HCT116 (cell line): ENCODE results near the gene CLEC11A. TPM values are rescaled to one million over a fixed set of nuclear protein-coding genes. Genes with fewer than 3 reads are reported as not detected.

Experiments used
- ATAC-seq: fragments of 200-7000 bp; cut with Tn5 transposase; 2 replicates; pipeline ENCODE4 v1.9.1; 2020; ENCODE audit warnings: mild to moderate bottlenecking, moderate library complexity
- BruUV-seq: library from RNA; stranded (reverse); fragments of 400-500 nt; replicated peaks from 2 replicates; lab custom pipeline; 2021; lab: Mats Ljungman, UMichigan
- CTCF ChIA-PET: fragments of 300-600 bp; sonication (Branson Sonifier 250); formaldehyde crosslinking; loops from one replicate; lab custom pipeline; 2021; ENCODE audit warnings: antibody characterized with exemption; lab: Charles Lee
- POLR2A ChIA-PET: fragments of 300-600, 350-600 bp; sonication (Branson Sonifier 250); formaldehyde crosslinking; loops from one replicate; lab custom pipeline; 2021; ENCODE audit warnings: antibody characterized with exemption; lab: Charles Lee
- RAD21 ChIA-PET, 2 experiments: fragments of 300-600 bp; sonication (Branson Sonifier 250); formaldehyde crosslinking; loops; one replicate each; lab custom pipeline; 2023; ENCODE audit warnings: low total read pairs in 2 of 2; ENCODE audit not compliant: uncharacterized antibody in 2 of 2, unreplicated experiment in 2 of 2, low non-redundant PET in 1 of 2; lab: Charles Lee
- DNase-seq: peaks from one replicate; pipeline ENCODE4 v3.0.0-alpha.2; 2010; ENCODE audit warnings: low read depth, low spot score
- H2AFZ ChIP-seq: fragments of 200-600 bp; shearing (Covaris generic), sonication (generic); 2 replicates; pipeline ENCODE4 v1.6.1; 2017; ENCODE audit warnings: low read depth, mixed run types, mixed read lengths, antibody characterized with exemption, low read length; ENCODE audit not compliant: poor library complexity, severe bottlenecking
- H3K27ac ChIP-seq: 2 replicates; pipeline ENCODE4 v1.5.1; 2012; ENCODE audit warnings: low read depth, low read length
- H3K27me3 ChIP-seq: fragments of 200-600 bp; sonication (generic); 2 replicates; pipeline ENCODE4 v1.6.1; 2016; ENCODE audit warnings: mixed run types, low read length, mixed read lengths; ENCODE audit not compliant: insufficient read depth
- H3K36me3 ChIP-seq, 2 experiments: fragments of 200-500 bp in 1 of 2; fragments of 200-600 bp in 1 of 2; sonication (Bioruptor generic) in 1 of 2; sonication (generic) in 1 of 2; 2 replicates each; pipeline versions ENCODE4 v1.5.1 to v1.6.1; 2014 to 2016; ENCODE audit warnings: low read length in 2 of 2, inconsistent platforms in 1 of 2, mixed read lengths in 1 of 2, mixed run types in 1 of 2; ENCODE audit not compliant: insufficient read depth in 2 of 2, control insufficient read depth in 1 of 2
- H3K4me1 ChIP-seq, 2 experiments: fragments of 200-600 bp in 1 of 2; sonication (generic) in 1 of 2; 2 replicates each; pipeline versions ENCODE4 v1.5.1 to v1.6.1; 2012 to 2017; ENCODE audit warnings: low read length in 2 of 2, inconsistent platforms in 1 of 2, mild to moderate bottlenecking in 1 of 2, mixed read lengths in 1 of 2, mixed run types in 1 of 2, moderate library complexity in 1 of 2; ENCODE audit not compliant: insufficient read depth in 2 of 2, control insufficient read depth in 1 of 2
- H3K4me2 ChIP-seq: fragments of 200-600 bp; sonication (generic); 2 replicates; pipeline ENCODE4 v1.6.1; 2017; ENCODE audit warnings: mixed run types, low read length, mixed read lengths
- H3K4me3 ChIP-seq, 2 experiments: fragments of 200-600 bp in 1 of 2; sonication (generic) in 1 of 2; replicated peaks in 1 of 2; 2 replicates each; pipeline ENCODE4 v1.5.1; 2011 to 2016; ENCODE audit warnings: low read length in 2 of 2, control low read depth in 1 of 2, low read depth in 1 of 2, mild to moderate bottlenecking in 1 of 2, mixed read lengths in 1 of 2, mixed run types in 1 of 2
- H3K79me2 ChIP-seq: fragments of 200-600 bp; sonication (generic); 2 replicates; pipeline ENCODE4 v1.6.1; 2017; ENCODE audit warnings: mild to moderate bottlenecking, mixed run types, low read length, moderate library complexity, mixed read lengths; ENCODE audit not compliant: insufficient read depth
- H3K9ac ChIP-seq: fragments of 200-600 bp; sonication (generic); 2 replicates; pipeline ENCODE4 v1.6.1; 2016; ENCODE audit warnings: low read length, mixed read lengths
- H3K9me2 ChIP-seq: fragments of 200-600 bp; sonication (generic), shearing (Covaris generic); 2 replicates; pipeline ENCODE4 v1.6.1; 2017; ENCODE audit warnings: mixed run types, mild to moderate bottlenecking, moderate library complexity; ENCODE audit not compliant: insufficient read depth
- H3K9me3 ChIP-seq, 2 experiments: fragments of 200-500 bp in 1 of 2; fragments of 200-600 bp in 1 of 2; sonication (Bioruptor generic) in 1 of 2; sonication (generic) in 1 of 2; 2 replicates each; pipeline ENCODE4 v1.6.1; 2014 to 2017; ENCODE audit warnings: low read length in 2 of 2, mixed read lengths in 2 of 2, inconsistent platforms in 1 of 2, low read depth in 1 of 2, mild to moderate bottlenecking in 1 of 2, mixed run types in 1 of 2, moderate library complexity in 1 of 2; ENCODE audit not compliant: control insufficient read depth in 1 of 2, insufficient read depth in 1 of 2
- H4K20me1 ChIP-seq: fragments of 200-600 bp; sonication (generic), shearing (Covaris generic); 2 replicates; pipeline ENCODE4 v1.6.1; 2017; ENCODE audit warnings: mixed run types, mild to moderate bottlenecking, moderate library complexity; ENCODE audit not compliant: insufficient read depth
- CEBPB ChIP-seq: IDR thresholded peaks from 2 replicates; pipeline ENCODE4 v1.6.1; 2012; ENCODE audit warnings: low read depth
- EGR1 ChIP-seq: IDR thresholded peaks from 2 replicates; pipeline ENCODE4 v1.6.1; 2012; ENCODE audit warnings: low read depth
- JUND ChIP-seq: IDR thresholded peaks from 2 replicates; pipeline ENCODE4 v1.6.1; 2012
- POLR2AphosphoS5 ChIP-seq: IDR thresholded peaks from 2 replicates; pipeline ENCODE4 v1.6.1; 2011; ENCODE audit warnings: mild to moderate bottlenecking, low read depth, low read length, moderate library complexity
- SIN3A ChIP-seq: IDR thresholded peaks from 2 replicates; pipeline ENCODE4 v1.6.1; 2012; ENCODE audit warnings: low read depth
- SP1 ChIP-seq: IDR thresholded peaks from 2 replicates; pipeline ENCODE4 v1.6.1; 2012; ENCODE audit warnings: low read depth
- SRF ChIP-seq: IDR thresholded peaks from 2 replicates; pipeline ENCODE4 v1.6.1; 2012; ENCODE audit warnings: low read depth
- TCF7L2 ChIP-seq: IDR thresholded peaks from 2 replicates; pipeline ENCODE4 v1.7.0; 2011; ENCODE audit warnings: borderline replicate concordance, inconsistent platforms; ENCODE audit not compliant: insufficient read depth, insufficient read length; ENCODE audit errors: extremely low read depth
- ZFX ChIP-seq: fragments of 450-650 bp; IDR thresholded peaks from 2 replicates; pipeline ENCODE4 v1.6.1; 2017
- intact Hi-C: fragments of 100-400 bp; cut with micrococcal nuclease; formaldehyde crosslinking; loops from 2 replicates; pipeline ENCODE4 v1.10.0; 2022
- total RNA-seq: library from RNA; stranded (reverse); gene quantifications from one replicate; pipeline ENCODE4 v1.2.1, GENCODE V29; 2021; ENCODE audit not compliant: unreplicated experiment
- TF ChIP-seq, protein P1 (sequence below), 3 experiments: fragments of 200-600 bp in 1 of 3; sonication (generic) in 1 of 3; IDR thresholded peaks in 2 of 3; conservative IDR thresholded peaks in 1 of 3; 2 replicates each; pipeline ENCODE4 v1.5.1; 2012 to 2017; ENCODE audit warnings: low read depth in 2 of 3, low read length in 2 of 3, antibody characterized with exemption in 1 of 3, borderline replicate concordance in 1 of 3, control low read depth in 1 of 3, mild to moderate bottlenecking in 1 of 3, mixed read lengths in 1 of 3, mixed run types in 1 of 3, moderate library complexity in 1 of 3; ENCODE audit not compliant: insufficient read depth in 1 of 3

The CLEC11A gene
- total RNA-seq, 1 experiment from 2014 or later = 7.1 TPM

DNA sequence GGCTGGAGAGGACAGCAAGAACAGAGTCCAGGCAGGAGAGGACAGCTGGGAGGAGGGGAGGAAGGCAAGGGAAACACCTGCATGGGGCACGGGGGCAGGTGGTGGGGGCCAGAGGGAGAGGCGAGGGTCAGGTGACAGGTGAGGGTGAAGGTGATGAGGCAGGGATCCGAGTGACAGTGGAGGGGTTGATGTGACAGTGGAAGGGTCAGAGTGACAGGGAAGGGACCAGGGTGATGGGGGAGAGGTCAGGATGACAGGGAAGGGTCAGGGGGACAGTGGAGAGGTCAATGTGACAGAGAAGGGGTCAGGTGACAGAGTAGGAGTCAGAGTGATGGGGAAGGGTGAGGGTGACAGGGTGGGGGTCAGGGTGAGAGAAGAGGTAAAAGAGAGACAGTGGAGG, 44.8 kb upstream of the CLEC11A start:
- H3K4me2 ChIP-seq = no peak overlapping the region
- CTCF ChIA-PET = interaction anchor here (0.6 kb wide), 1 partner anchor 47 kb away, joined by 3 read pairs; no protein-coding TSS in a partner anchor
- RAD21 ChIA-PET = no interaction called here

More for the DNA sequence above, 44.8 kb upstream of the CLEC11A start:
- H3K9me3 ChIP-seq = no peaks in the 10 kb centered on the region
- peaks cover 0 to 4% of the 10 kb centered on the region in 2 experiments; a peak in 1 of 4 replicates for H3K4me1 ChIP-seq
- ATAC-seq (no peak), DNase-seq (no peak)
- BruUV-seq = no TSS peak
- no peak overlapping the region for H3K9ac ChIP-seq
- H2AFZ ChIP-seq = no peak overlapping the region
- H3K36me3 ChIP-seq = no peaks in the 10 kb centered on the region
- intact Hi-C loops = no loop called here
- H3K27ac ChIP-seq = no peak overlapping the region
- H3K9me2 ChIP-seq = no peaks in the 10 kb centered on the region
- no peaks in the 10 kb centered on the region for H3K79me2 ChIP-seq
- POLR2A ChIA-PET = no interaction called here
- H3K27me3 ChIP-seq = no peaks in the 10 kb centered on the region
- no peak overlapping the region for H3K4me3 ChIP-seq
- TF ChIP-seq, protein P1, sequence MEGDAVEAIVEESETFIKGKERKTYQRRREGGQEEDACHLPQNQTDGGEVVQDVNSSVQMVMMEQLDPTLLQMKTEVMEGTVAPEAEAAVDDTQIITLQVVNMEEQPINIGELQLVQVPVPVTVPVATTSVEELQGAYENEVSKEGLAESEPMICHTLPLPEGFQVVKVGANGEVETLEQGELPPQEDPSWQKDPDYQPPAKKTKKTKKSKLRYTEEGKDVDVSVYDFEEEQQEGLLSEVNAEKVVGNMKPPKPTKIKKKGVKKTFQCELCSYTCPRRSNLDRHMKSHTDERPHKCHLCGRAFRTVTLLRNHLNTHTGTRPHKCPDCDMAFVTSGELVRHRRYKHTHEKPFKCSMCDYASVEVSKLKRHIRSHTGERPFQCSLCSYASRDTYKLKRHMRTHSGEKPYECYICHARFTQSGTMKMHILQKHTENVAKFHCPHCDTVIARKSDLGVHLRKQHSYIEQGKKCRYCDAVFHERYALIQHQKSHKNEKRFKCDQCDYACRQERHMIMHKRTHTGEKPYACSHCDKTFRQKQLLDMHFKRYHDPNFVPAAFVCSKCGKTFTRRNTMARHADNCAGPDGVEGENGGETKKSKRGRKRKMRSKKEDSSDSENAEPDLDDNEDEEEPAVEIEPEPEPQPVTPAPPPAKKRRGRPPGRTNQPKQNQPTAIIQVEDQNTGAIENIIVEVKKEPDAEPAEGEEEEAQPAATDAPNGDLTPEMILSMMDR (IDR thresholded peaks at IDR 0.05 in 2 of 3, conservative IDR thresholded peaks at IDR 0.05 in 1 of 3; ENCODE audit: borderline replicate concordance in 1 of 3, insufficient read depth in 1 of 3, low read depth in 2 of 3, low read length in 2 of 3) = no peak
- TF ChIP-seq EGR1 (no peak), SRF (no peak), POLR2AphosphoS5 (no peak), JUND (no peak), SP1 (no peak), SIN3A (no peak), TCF7L2 (no peak), CEBPB (no peak), ZFX (no peak)
- H4K20me1 ChIP-seq = no peaks in the 10 kb centered on the region
